Astrocyte (in vitro differentiated cells and primary cell): ENCODE data around the gene GH2.
"Not testable (repeated sequence)": the region's sequence is repeated elsewhere in the genome, so short reads cannot be mapped to it uniquely, and the experiment has no call there.

Experiments
- CTCF ChIP-seq: IDR thresholded peaks from 2 replicates; pipeline ENCODE4 v1.5.1; 2011; ENCODE audit warnings: low read depth, mild to moderate bottlenecking, inconsistent platforms, low read length, moderate library complexity; ENCODE audit not compliant: insufficient read depth
- EZH2 ChIP-seq: IDR thresholded peaks from 2 replicates; pipeline ENCODE4 v1.6.1; 2012; ENCODE audit warnings: mild to moderate bottlenecking, low read length, inconsistent platforms; ENCODE audit not compliant: insufficient read depth

- not testable (repeated sequence) for TF ChIP-seq CTCF, EZH2
Measured at GRCh38 chr17:63885119-63885518, 3.4 kb upstream of the GH2 start.
